ENCODE results near the gene COPG1.

Gene COPG1

GRCh38 chr3:129317014-129317771 is 67.8 kb downstream of the COPG1 start:
- Histone ChIP-seq H3K4me1 (ENCODE audit: insufficient read depth, low read length, poor library complexity, severe bottlenecking) (peaks cover 43% of the 10 kb centered on the region), H2AFZ (ENCODE audit: low read length) (peak overlapping the region; percentile 95), H3K79me2 (ENCODE audit: insufficient read depth, low read length) (peaks cover 59% of the 10 kb centered on the region), H3F3A (ENCODE audit: low read depth) (0 out of 2 replicates have a peak, but pooled peaks cover 5% of the 10 kb centered on the region), H3K4me3 (ENCODE audit: low read length, poor library complexity, severe bottlenecking) (peak overlapping the region; percentile 93), H4K20me1 (ENCODE audit: insufficient read depth, low read length, poor library complexity, severe bottlenecking) (peaks cover 27% of the 10 kb centered on the region), H3K9me2 (replicated peaks; ENCODE audit: low read depth, low read length) (no peaks in the 10 kb centered on the region), H3K9me3 (ENCODE audit: insufficient read depth, low read depth, low read length) (no peaks in the 10 kb centered on the region), H3K4me2 (ENCODE audit: low read depth, low read length, poor library complexity, severe bottlenecking) (peak overlapping the region; percentile 93), H3K9ac (ENCODE audit: low read depth, low read length, poor library complexity, severe bottlenecking) (peak overlapping the region; percentile 99), H3K36me3 (ENCODE audit: insufficient read depth, low read length) (peaks cover 4% of the 10 kb centered on the region; the same call in 1 of the 2 replicates), H3K27me3 (ENCODE audit: insufficient read depth, low read length, poor library complexity, severe bottlenecking) (peaks cover 7% of the 10 kb centered on the region)
- TF ChIP-seq CTCF (conservative IDR thresholded peaks at IDR 0.05; ENCODE audit: low read length) (no peak), EZH2phosphoT487 (IDR thresholded peaks at IDR 0.05; ENCODE audit: borderline replicate concordance) (no peak)

- peak overlapping the region; percentile 93 for H3K4me2 ChIP-seq (ENCODE audit: low read depth, low read length, poor library complexity, severe bottlenecking)
- peaks cover 39% of the 10 kb centered on the region for H3K4me1 ChIP-seq (ENCODE audit: insufficient read depth, low read length, poor library complexity, severe bottlenecking)
- no peak overlapping the region for H2AFZ ChIP-seq (ENCODE audit: low read length)
- peak overlapping the region; percentile 99 for H3K9ac ChIP-seq (ENCODE audit: low read depth, low read length, poor library complexity, severe bottlenecking)
- H3K9me3 ChIP-seq (ENCODE audit: insufficient read depth, low read depth, low read length) = no peaks in the 10 kb centered on the region
- peaks cover 26% of the 10 kb centered on the region for H4K20me1 ChIP-seq (ENCODE audit: insufficient read depth, low read length, poor library complexity, severe bottlenecking)
- TF ChIP-seq CTCF (conservative IDR thresholded peaks at IDR 0.05; ENCODE audit: low read length) (no peak), EZH2phosphoT487 (IDR thresholded peaks at IDR 0.05; ENCODE audit: borderline replicate concordance) (no peak)
- H3K4me3 ChIP-seq (ENCODE audit: low read length, poor library complexity, severe bottlenecking) = peak overlapping the region; percentile 93
- H3K9me2 ChIP-seq (replicated peaks; ENCODE audit: low read depth, low read length) = no peaks in the 10 kb centered on the region
- H3K36me3 ChIP-seq (ENCODE audit: insufficient read depth, low read length) = peaks cover 4% of the 10 kb centered on the region; the same call in 1 of the 2 replicates
- peaks cover 59% of the 10 kb centered on the region for H3K79me2 ChIP-seq (ENCODE audit: insufficient read depth, low read length)
- 0 out of 2 replicates have a peak, but pooled peaks cover 5% of the 10 kb centered on the region for H3F3A ChIP-seq (ENCODE audit: low read depth)
- H3K27me3 ChIP-seq (ENCODE audit: insufficient read depth, low read length, poor library complexity, severe bottlenecking) = peaks cover 7% of the 10 kb centered on the region
Measured at GRCh38 chr3:129317848-129318247, 68.4 kb downstream of the COPG1 start.

- Histone ChIP-seq H2AFZ (ENCODE audit: low read length) (no peak overlapping the region), H3K4me2 (ENCODE audit: low read depth, low read length, poor library complexity, severe bottlenecking) (no peak overlapping the region), H3K9me2 (replicated peaks; ENCODE audit: low read depth, low read length) (no peaks in the 10 kb centered on the region), H4K20me1 (ENCODE audit: insufficient read depth, low read length, poor library complexity, severe bottlenecking) (peaks cover 18% of the 10 kb centered on the region), H3K9ac (ENCODE audit: low read depth, low read length, poor library complexity, severe bottlenecking) (no peak overlapping the region), H3K9me3 (ENCODE audit: insufficient read depth, low read depth, low read length) (no peaks in the 10 kb centered on the region), H3K79me2 (ENCODE audit: insufficient read depth, low read length) (peaks cover 55% of the 10 kb centered on the region), H3K36me3 (ENCODE audit: insufficient read depth, low read length) (peaks cover 4% of the 10 kb centered on the region; the same call in 1 of the 2 replicates), H3F3A (ENCODE audit: low read depth) (0 out of 2 replicates have a peak, but pooled peaks cover 5% of the 10 kb centered on the region), H3K4me1 (ENCODE audit: insufficient read depth, low read length, poor library complexity, severe bottlenecking) (peaks cover 28% of the 10 kb centered on the region), H3K4me3 (ENCODE audit: low read length, poor library complexity, severe bottlenecking) (no peak overlapping the region), H3K27me3 (ENCODE audit: insufficient read depth, low read length, poor library complexity, severe bottlenecking) (peaks cover 7% of the 10 kb centered on the region)
- TF ChIP-seq EZH2phosphoT487 (IDR thresholded peaks at IDR 0.05; ENCODE audit: borderline replicate concordance) = no peak
- no peak for TF ChIP-seq CTCF (conservative IDR thresholded peaks at IDR 0.05; ENCODE audit: low read length)
Measured at GRCh38 chr3:129318921-129319320, 69.5 kb downstream of the COPG1 start.
